Right lobe of liver (tissue), 4 donors: ENCODE measurements around the gene PDZD2.

Experiments used
- CTCF ChIP-seq, 4 donors: fragments of 200-600 bp in 3 of 4; fragments of 450-650 bp in 1 of 4; IDR thresholded peaks; one replicate each; pipeline versions ENCODE4 v1.5.1 to v1.8.0; 2016 to 2022; ENCODE audit warnings: antibody characterized with exemption in 4 of 4, mild to moderate bottlenecking in 2 of 4
- POLR2A ChIP-seq: fragments of 450-650 bp; IDR thresholded peaks from one replicate; pipeline ENCODE4 v1.6.1; 2017; ENCODE audit warnings: antibody characterized with exemption, mild to moderate bottlenecking
- donor health status: DM: no; HTN: no; CAD: no.
- donor health status: DM: no; HTN: no; CAD: no.
- donor health status: DM: no; HTN: yes; CAD: no.

GRCh38 chr5:31692561-31693221, 53.8 kb downstream of the PDZD2 start:
- TF ChIP-seq CTCF (IDR thresholded peaks at IDR 0.05) = no peak
- TF ChIP-seq POLR2A = no peak
